GM21526 (cell line): Measurements from ENCODE around the gene RASA3.
"Not testable (repeated sequence)": the region's sequence is repeated elsewhere in the genome, so short reads cannot be mapped to it uniquely, and the experiment has no call there.

ENCODE experiments used
- ATAC-seq: cut with Tn5 transposase; IDR thresholded peaks from one replicate; pipeline ENCODE4 v1.9.1; 2021; ENCODE audit warnings: moderate library complexity; ENCODE audit not compliant: unreplicated experiment, low FRiP score

The RASA3 gene

GRCh38 chr13:114089341-114089740 is 43.1 kb downstream of the RASA3 start:
- ATAC-seq = no peak

GRCh38 chr13:114088863-114089262 is 43.6 kb downstream of the RASA3 start:
- no peak for ATAC-seq

GRCh38 chr13:114088234-114088633 is 44.2 kb downstream of the RASA3 start:
- ATAC-seq = no peak

GRCh38 chr13:114087430-114087829 is 45.0 kb downstream of the RASA3 start:
- no peak for ATAC-seq

GRCh38 chr13:114082849-114083645 is 49.4 kb downstream of the RASA3 start:
- no peak for ATAC-seq

GRCh38 chr13:114081761-114082681 is 50.4 kb downstream of the RASA3 start:
- ATAC-seq = no peak

GRCh38 chr13:114080739-114081561 is 51.5 kb downstream of the RASA3 start:
- ATAC-seq = no peak

GRCh38 chr13:114079601-114080536 is 52.6 kb downstream of the RASA3 start:
- no peak for ATAC-seq

GRCh38 chr13:114078461-114079451 is 53.7 kb downstream of the RASA3 start:
- no peak for ATAC-seq

- ATAC-seq = no peak
Observed at GRCh38 chr13:114077933-114078325, 54.5 kb downstream of the RASA3 start.

GRCh38 chr13:114077099-114077932 is 55.1 kb downstream of the RASA3 start:
- ATAC-seq = no peak

- ATAC-seq = no peak
Observed at GRCh38 chr13:114076329-114077090, 55.9 kb downstream of the RASA3 start.

- ATAC-seq = not testable (repeated sequence)
Observed at GRCh38 chr13:114075811-114076210, 56.6 kb downstream of the RASA3 start.

GRCh38 chr13:114074671-114075315 is 57.6 kb downstream of the RASA3 start:
- no peak for ATAC-seq

- no peak for ATAC-seq
Observed at GRCh38 chr13:114073881-114074612, 58.4 kb downstream of the RASA3 start.

- no peak for ATAC-seq
Observed at GRCh38 chr13:114072421-114072820, 60.0 kb downstream of the RASA3 start.
